H9 (cell line): Measurements from ENCODE around the gene EXOC3L4. TPM values are rescaled to one million over a fixed set of nuclear protein-coding genes. Genes with fewer than 3 reads are reported as not detected.

ENCODE experiments used
- DNase-seq: peaks from one replicate; pipeline ENCODE4 v3.0.0-alpha.2; 2017
- H2AFZ ChIP-seq: one replicate; pipeline ENCODE4 v1.6.1; 2013; ENCODE audit warnings: mild to moderate bottlenecking, low read length, control low read depth, moderate library complexity
- H2AK5ac ChIP-seq: 2 replicates; pipeline ENCODE4 v1.6.1; 2013; ENCODE audit warnings: low read length, control low read depth, mixed read lengths; ENCODE audit not compliant: insufficient read length
- H2BK120ac ChIP-seq: one replicate; pipeline ENCODE4 v1.6.1; 2013; ENCODE audit warnings: low read depth, mild to moderate bottlenecking, low read length, control low read depth, inconsistent platforms; ENCODE audit not compliant: poor library complexity, severe bottlenecking
- H2BK12ac ChIP-seq: 2 replicates; pipeline ENCODE4 v1.6.1; 2013; ENCODE audit warnings: low read length, control low read depth, mixed read lengths, low read depth; ENCODE audit not compliant: insufficient read length
- H2BK15ac ChIP-seq: 2 replicates; pipeline ENCODE4 v1.6.1; 2013; ENCODE audit warnings: low read depth, low read length, control low read depth
- H2BK20ac ChIP-seq: one replicate; pipeline ENCODE4 v1.6.1; 2013; ENCODE audit warnings: low read depth, mild to moderate bottlenecking, low read length, control low read depth, inconsistent platforms; ENCODE audit not compliant: poor library complexity, severe bottlenecking
- H2BK5ac ChIP-seq: 2 replicates; pipeline ENCODE4 v1.6.1; 2013; ENCODE audit warnings: low read length, control low read depth, mixed read lengths; ENCODE audit not compliant: insufficient read length
- H3K14ac ChIP-seq: 2 replicates; pipeline ENCODE4 v1.6.1; 2013; ENCODE audit warnings: low read length, control low read depth; ENCODE audit not compliant: insufficient read depth
- H3K18ac ChIP-seq: 2 replicates; pipeline ENCODE4 v1.6.1; 2013; ENCODE audit warnings: low read depth, mild to moderate bottlenecking, mixed read lengths, low read length, control low read depth; ENCODE audit not compliant: insufficient read length
- H3K23ac ChIP-seq: 2 replicates; pipeline ENCODE4 v1.6.1; 2013; ENCODE audit warnings: low read length, control low read depth, mixed read lengths, low read depth; ENCODE audit not compliant: insufficient read length
- H3K23me2 ChIP-seq: 2 replicates; pipeline ENCODE4 v1.6.1; 2013; ENCODE audit warnings: low read depth, mild to moderate bottlenecking, mixed read lengths, low read length, control low read depth; ENCODE audit not compliant: insufficient read length, poor library complexity, severe bottlenecking
- H3K27ac ChIP-seq: 2 replicates; pipeline ENCODE4 v1.5.1; 2013; ENCODE audit warnings: low read length, control low read depth, mixed read lengths, low read depth; ENCODE audit not compliant: insufficient read length
- H3K27me3 ChIP-seq: 2 replicates; pipeline ENCODE4 v1.6.1; 2013; ENCODE audit warnings: low read length, control low read depth, inconsistent platforms; ENCODE audit not compliant: insufficient read depth
- H3K4ac ChIP-seq: 2 replicates; pipeline ENCODE4 v1.6.1; 2013; ENCODE audit warnings: low read depth, mild to moderate bottlenecking, control low read depth, inconsistent platforms, low read length, moderate library complexity
- H3K4me1 ChIP-seq: 2 replicates; pipeline ENCODE4 v1.6.1; 2013; ENCODE audit warnings: low read length, control low read depth, inconsistent platforms; ENCODE audit not compliant: insufficient read depth
- H3K4me2 ChIP-seq: 2 replicates; pipeline ENCODE4 v1.6.1; 2013; ENCODE audit warnings: low read length, control low read depth, mixed read lengths; ENCODE audit not compliant: insufficient read length, insufficient read depth
- H3K56ac ChIP-seq: 2 replicates; pipeline ENCODE4 v1.6.1; 2013; ENCODE audit warnings: low read depth, mild to moderate bottlenecking, mixed read lengths, low read length, control low read depth; ENCODE audit not compliant: insufficient read length
- H3K79me1 ChIP-seq: 2 replicates; pipeline ENCODE4 v1.6.1; 2013; ENCODE audit warnings: low read depth, mild to moderate bottlenecking, moderate library complexity, low read length, control low read depth, inconsistent platforms; ENCODE audit not compliant: insufficient read depth, poor library complexity, severe bottlenecking
- H3K79me2 ChIP-seq: 2 replicates; pipeline ENCODE4 v1.6.1; 2013; ENCODE audit warnings: low read length, control low read depth, inconsistent platforms; ENCODE audit not compliant: insufficient read depth
- H3K9ac ChIP-seq: 2 replicates; pipeline ENCODE4 v1.6.1; 2013; ENCODE audit warnings: low read length, control low read depth, mixed read lengths; ENCODE audit not compliant: insufficient read length; ENCODE audit errors: extremely low read depth
- H3K9me3 ChIP-seq: one replicate; pipeline ENCODE4 v1.6.1; 2013; ENCODE audit warnings: low read depth, low read length, inconsistent platforms; ENCODE audit not compliant: control insufficient read depth
- H3T11ph ChIP-seq: one replicate; pipeline ENCODE4 v1.6.1; 2013; ENCODE audit warnings: mild to moderate bottlenecking, low read length, control low read depth, inconsistent platforms
- H4K20me1 ChIP-seq: one replicate; pipeline ENCODE4 v1.6.1; 2013; ENCODE audit not compliant: control insufficient read depth, insufficient read length, insufficient read depth
- H4K5ac ChIP-seq: 2 replicates; pipeline ENCODE4 v1.6.1; 2013; ENCODE audit warnings: low read depth, mild to moderate bottlenecking, mixed read lengths, low read length, control low read depth; ENCODE audit not compliant: insufficient read length
- H4K8ac ChIP-seq: replicated peaks from 2 replicates; pipeline ENCODE4 v1.6.1; 2013; ENCODE audit warnings: low read length, control low read depth, mixed read lengths, low read depth; ENCODE audit not compliant: insufficient read length
- H4K91ac ChIP-seq: 2 replicates; pipeline ENCODE4 v1.6.1; 2013; ENCODE audit warnings: low read depth, mild to moderate bottlenecking, moderate library complexity, mixed read lengths, low read length, control low read depth; ENCODE audit not compliant: insufficient read length
- H3K27ac Mint-ChIP-seq, 3 experiments: 2 replicates in 2 of 3; 3 replicates in 1 of 3; pipeline ENCODE4 v1.8.0; 2020 to 2021; ENCODE audit warnings: mixed read lengths in 3 of 3, mild to moderate bottlenecking in 1 of 3, moderate library complexity in 1 of 3
- H3K27me3 Mint-ChIP-seq: 2 replicates; pipeline ENCODE4 v1.8.0; 2021; ENCODE audit warnings: low read depth, mild to moderate bottlenecking, moderate library complexity, mixed read lengths
- H3K36me3 Mint-ChIP-seq, 3 experiments: 2 replicates in 2 of 3; 3 replicates in 1 of 3; pipeline ENCODE4 v1.8.0; 2020 to 2021; ENCODE audit warnings: low read depth in 3 of 3, mixed read lengths in 3 of 3; ENCODE audit not compliant: insufficient read depth in 1 of 3
- H3K4me1 Mint-ChIP-seq, 2 experiments: 2 replicates each; pipeline ENCODE4 v1.8.0; 2020; ENCODE audit warnings: mixed read lengths in 2 of 2
- H3K4me3 Mint-ChIP-seq, 2 experiments: 2 replicates in 1 of 2; 3 replicates in 1 of 2; pipeline ENCODE4 v1.8.0; 2020 to 2021; ENCODE audit warnings: mild to moderate bottlenecking in 2 of 2, mixed read lengths in 2 of 2, moderate library complexity in 1 of 2
- H3K9me3 Mint-ChIP-seq, 2 experiments: 2 replicates in 1 of 2; 3 replicates in 1 of 2; pipeline ENCODE4 v1.8.0; 2020; ENCODE audit warnings: mild to moderate bottlenecking in 2 of 2, mixed read lengths in 2 of 2, moderate library complexity in 1 of 2
- WGBS: extraction: QIAGEN DNeasy Blood & Tissue Kit; methylation state at CpG from one replicate; pipeline ENCODE4 v1.1.7; 2013; ENCODE audit warnings: missing lambda C conversion rate, low lambda C conversion rate, mixed read lengths; ENCODE audit not compliant: insufficient read length; ENCODE audit errors: extremely low coverage; 5-methylcytosine and 5-hydroxymethylcytosine counted together
- total RNA-seq: library from RNA; stranded (reverse); gene quantifications from 2 replicates; pipeline ENCODE4 v1.2.1, GENCODE V29; 2021
- TF ChIP-seq, protein P1 (sequence below): fragments of 200-600 bp; sonication (generic); conservative IDR thresholded peaks from 3 replicates; pipeline ENCODE4 v1.8.0; 2021; ENCODE audit warnings: antibody characterized with exemption, mild to moderate bottlenecking

Gene EXOC3L4
- total RNA-seq, 1 experiment from 2014 or later, result 0.42 TPM

DNA sequence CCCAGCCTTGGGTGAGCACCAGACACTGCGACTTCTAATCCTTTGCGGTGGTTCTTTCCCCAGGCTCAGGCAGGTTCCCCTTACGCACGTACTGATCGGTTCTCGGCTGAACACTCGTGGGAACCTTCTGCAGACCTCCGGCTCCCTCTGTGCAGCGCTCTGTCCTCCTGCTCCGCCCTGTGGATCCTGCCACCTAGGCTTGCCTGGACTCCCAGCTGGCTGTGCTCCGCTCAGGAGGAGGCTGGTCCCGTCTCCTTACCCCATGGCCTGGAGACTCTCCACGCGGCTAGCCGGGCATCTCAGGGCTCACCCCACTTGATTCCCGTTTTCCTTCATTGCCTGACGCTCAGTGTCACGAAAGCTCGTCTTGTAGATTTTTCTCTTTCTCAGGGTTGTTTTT is 63.4 kb downstream of the EXOC3L4 start:
- WGBS, result no CpG with 5 or more reads among the region's 19 CpGs
- peaks cover 13% of the 10 kb centered on the region for H3K27me3 Mint-ChIP-seq

More for the DNA sequence above, 63.4 kb downstream of the EXOC3L4 start:
- Histone ChIP-seq H2BK5ac (no peak overlapping the region), H2AK5ac (no peak overlapping the region), H2AFZ (no peak overlapping the region), H3K4ac (no peak overlapping the region), H3K27me3 (no peaks in the 10 kb centered on the region), H3T11ph (no peak overlapping the region), H4K5ac (no peak overlapping the region), H4K8ac (no peak overlapping the region), H4K91ac (no peak overlapping the region), H2BK12ac (no peak overlapping the region), H2BK20ac (no peak overlapping the region), H3K23ac (no peak overlapping the region), H3K9ac (no peak overlapping the region), H3K23me2 (no peaks in the 10 kb centered on the region), H3K18ac (no peak overlapping the region), H4K20me1 (no peaks in the 10 kb centered on the region), H3K4me2 (no peak overlapping the region), H3K4me1 (no peaks in the 10 kb centered on the region; the same call in 1 of the 2 replicates), H3K27ac (no peak overlapping the region), H3K79me2 (no peaks in the 10 kb centered on the region), H3K14ac (no peak overlapping the region), H2BK15ac (no peak overlapping the region), H3K56ac (no peak overlapping the region), H2BK120ac (no peak overlapping the region), H3K9me3 (peaks cover 14% of the 10 kb centered on the region), H3K79me1 (no peaks in the 10 kb centered on the region)
- peaks cover 8 to 20% of the 10 kb centered on the region in 2 experiments for H3K4me1 Mint-ChIP-seq
- H3K27ac Mint-ChIP-seq, result no peak overlapping the region
- peaks cover 0 to 5% (median 2%) of the 10 kb centered on the region in 3 experiments; a peak in 1 of 7 replicates for H3K36me3 Mint-ChIP-seq
- peaks cover 0 to 12% of the 10 kb centered on the region in 2 experiments; a peak in 3 of 5 replicates for H3K9me3 Mint-ChIP-seq
- no peak overlapping the region for H3K4me3 Mint-ChIP-seq
- peak; percentile 27 for DNase-seq
- TF ChIP-seq, protein P1, sequence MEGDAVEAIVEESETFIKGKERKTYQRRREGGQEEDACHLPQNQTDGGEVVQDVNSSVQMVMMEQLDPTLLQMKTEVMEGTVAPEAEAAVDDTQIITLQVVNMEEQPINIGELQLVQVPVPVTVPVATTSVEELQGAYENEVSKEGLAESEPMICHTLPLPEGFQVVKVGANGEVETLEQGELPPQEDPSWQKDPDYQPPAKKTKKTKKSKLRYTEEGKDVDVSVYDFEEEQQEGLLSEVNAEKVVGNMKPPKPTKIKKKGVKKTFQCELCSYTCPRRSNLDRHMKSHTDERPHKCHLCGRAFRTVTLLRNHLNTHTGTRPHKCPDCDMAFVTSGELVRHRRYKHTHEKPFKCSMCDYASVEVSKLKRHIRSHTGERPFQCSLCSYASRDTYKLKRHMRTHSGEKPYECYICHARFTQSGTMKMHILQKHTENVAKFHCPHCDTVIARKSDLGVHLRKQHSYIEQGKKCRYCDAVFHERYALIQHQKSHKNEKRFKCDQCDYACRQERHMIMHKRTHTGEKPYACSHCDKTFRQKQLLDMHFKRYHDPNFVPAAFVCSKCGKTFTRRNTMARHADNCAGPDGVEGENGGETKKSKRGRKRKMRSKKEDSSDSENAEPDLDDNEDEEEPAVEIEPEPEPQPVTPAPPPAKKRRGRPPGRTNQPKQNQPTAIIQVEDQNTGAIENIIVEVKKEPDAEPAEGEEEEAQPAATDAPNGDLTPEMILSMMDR, result no peak
